Mammary epithelial cell (primary cell): Measurements from ENCODE around the gene INPP4B.

Source experiments
- CTCF ChIP-seq, 2 donors: IDR thresholded peaks in 1 of 2; conservative IDR thresholded peaks in 1 of 2; 2 replicates each; pipeline ENCODE4 v1.5.1; 2011 to 2012; ENCODE audit warnings: inconsistent platforms in 2 of 2, low read length in 2 of 2, mild to moderate bottlenecking in 2 of 2, control low read depth in 1 of 2, low read depth in 1 of 2; ENCODE audit not compliant: insufficient read depth in 1 of 2; ENCODE audit errors: extremely low read depth in 1 of 2
- EZH2 ChIP-seq: IDR thresholded peaks from 2 replicates; pipeline ENCODE4 v1.6.1; 2012; ENCODE audit warnings: low read length, inconsistent platforms, borderline replicate concordance

- no peak for TF ChIP-seq CTCF (conservative IDR thresholded peaks at IDR 0.05 in 1 of 2, IDR thresholded peaks at IDR 0.05 in 1 of 2; ENCODE audit: extremely low read depth in 1 of 2, insufficient read depth in 1 of 2, low read depth in 1 of 2, low read length in 2 of 2)
- TF ChIP-seq EZH2 = no peak
Measured at GRCh38 chr4:142866685-142867084, 20.6 kb upstream of the INPP4B start.
